PC-3 (cell line): Measurements from ENCODE around the gene SETBP1. TPM values are rescaled to one million over a fixed set of nuclear protein-coding genes. Genes with fewer than 3 reads are reported as not detected.

Source experiments
- ATAC-seq: fragments of 200-7000 bp; cut with Tn5 transposase; 2 replicates; pipeline ENCODE4 v1.9.1; 2020; ENCODE audit warnings: mild to moderate bottlenecking, moderate library complexity
- BruUV-seq: library from RNA; stranded (reverse); fragments of 400-500 nt; replicated peaks from 2 replicates; lab custom pipeline; 2021; lab: Mats Ljungman, UMichigan
- CTCF ChIA-PET: fragments of 300-600 bp; sonication (Branson Sonifier 250); formaldehyde crosslinking; loops from one replicate; lab custom pipeline; 2022; ENCODE audit warnings: antibody characterized with exemption; lab: Charles Lee
- POLR2A ChIA-PET: fragments of 300-600 bp; sonication (Branson Sonifier 250); formaldehyde crosslinking; loops from one replicate; lab custom pipeline; 2022; ENCODE audit warnings: antibody characterized with exemption; ENCODE audit not compliant: unreplicated experiment; lab: Charles Lee
- DNase-seq: peaks from one replicate; pipeline ENCODE4 v3.0.0-alpha.2; 2015
- H2AFZ ChIP-seq: fragments of 300-600 bp; sonication (generic); 2 replicates; pipeline ENCODE4 v1.6.0; 2016; ENCODE audit warnings: antibody characterized with exemption, low read length
- H3F3A ChIP-seq: fragments of 300-600 bp; sonication (generic); one replicate; pipeline ENCODE4 v1.6.0; 2017; ENCODE audit warnings: antibody characterized with exemption, low read length, control low read depth, mild to moderate bottlenecking; ENCODE audit not compliant: unreplicated experiment
- H3K27ac ChIP-seq: fragments of 300-600 bp; sonication (generic); 2 replicates; pipeline ENCODE4 v1.5.1; 2016; ENCODE audit warnings: mild to moderate bottlenecking, low read length
- H3K27me3 ChIP-seq: fragments of 300-600 bp; sonication (generic); 2 replicates; pipeline ENCODE4 v1.6.1; 2016; ENCODE audit warnings: low read length, mixed read lengths
- H3K36me3 ChIP-seq: fragments of 300-600 bp; sonication (generic); 2 replicates; pipeline ENCODE4 v1.6.1; 2016; ENCODE audit warnings: low read depth, mixed run types, low read length, mixed read lengths
- H3K4me1 ChIP-seq: fragments of 300-600 bp; sonication (generic); 2 replicates; pipeline ENCODE4 v1.5.1; 2016; ENCODE audit warnings: low read length; ENCODE audit not compliant: insufficient read depth
- H3K4me2 ChIP-seq: fragments of 300-600 bp; sonication (generic); 2 replicates; pipeline ENCODE4 v1.6.0; 2016; ENCODE audit warnings: low read length
- H3K4me3 ChIP-seq: fragments of 300-600 bp; sonication (generic); 2 replicates; pipeline ENCODE4 v1.5.1; 2016; ENCODE audit warnings: mild to moderate bottlenecking, low read length, mixed read lengths
- H3K79me2 ChIP-seq: fragments of 300-600 bp; sonication (generic); 2 replicates; pipeline ENCODE4 v1.6.1; 2017; ENCODE audit warnings: low read length, mixed read lengths
- H3K9ac ChIP-seq: fragments of 300-600 bp; sonication (generic); 2 replicates; pipeline ENCODE4 v1.6.0; 2016; ENCODE audit warnings: mild to moderate bottlenecking, low read length
- H3K9me2 ChIP-seq: fragments of 300-600 bp; sonication (generic); replicated peaks from 2 replicates; pipeline ENCODE4 v1.6.1; 2016; ENCODE audit warnings: mixed run types, low read length, mixed read lengths
- H3K9me3 ChIP-seq: fragments of 300-600 bp; sonication (generic); 2 replicates; pipeline ENCODE4 v1.6.1; 2016; ENCODE audit warnings: low read length, mixed read lengths
- H4K20me1 ChIP-seq: fragments of 300-600 bp; sonication (generic); 2 replicates; pipeline ENCODE4 v1.6.1; 2016; ENCODE audit warnings: low read length, mixed read lengths
- CTCF ChIP-seq: fragments of 300-600 bp; sonication (generic); conservative IDR thresholded peaks from 2 replicates; pipeline ENCODE4 v1.5.1; 2017; ENCODE audit warnings: antibody characterized with exemption, low read depth, mild to moderate bottlenecking, low read length
- EZH2 ChIP-seq: fragments of 300-600 bp; sonication (generic); IDR thresholded peaks from one replicate; pipeline ENCODE4 v1.6.1; 2017; ENCODE audit warnings: antibody characterized with exemption, mild to moderate bottlenecking, low read length; ENCODE audit not compliant: unreplicated experiment
- EZH2phosphoT487 ChIP-seq: fragments of 300-600 bp; sonication (generic); IDR thresholded peaks from 2 replicates; pipeline ENCODE4 v1.6.1; 2018; ENCODE audit warnings: mild to moderate bottlenecking, antibody characterized with exemption, low read length, borderline replicate concordance
- intact Hi-C: fragments of 100-400 bp; cut with micrococcal nuclease; formaldehyde crosslinking; loops from 2 replicates; pipeline ENCODE4 v1.9.0; 2023
- total RNA-seq: library from RNA; depleted of rRNA; stranded (reverse); fragments of >200 nt; gene quantifications from 2 replicates; pipeline ENCODE4 v1.2.3, GENCODE V29; 2014

The SETBP1 gene
- total RNA-seq, 1 experiment from 2014 or later = 2.3 TPM

DNA sequence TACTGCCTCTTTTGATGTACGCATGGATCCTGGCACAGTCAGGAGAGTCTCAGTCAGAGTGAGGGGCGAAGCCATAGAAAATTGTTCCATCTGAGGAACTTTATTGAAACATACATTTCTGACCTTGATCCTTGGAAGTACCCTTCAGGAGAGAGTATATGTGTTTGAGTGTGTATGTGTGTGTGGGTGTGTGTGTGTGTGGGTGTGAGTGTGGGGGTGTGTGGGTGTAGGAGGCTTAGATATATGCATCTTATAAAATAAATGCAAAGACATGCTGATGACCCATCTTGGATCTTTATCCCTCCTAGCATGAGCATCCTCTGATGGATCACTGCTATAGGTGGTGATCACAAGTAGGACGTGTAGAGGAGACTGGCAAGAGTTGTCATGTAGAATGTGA is 93.5 kb downstream of the SETBP1 start:
- ATAC-seq = no peak
- Histone ChIP-seq H3K27me3 (no peaks in the 10 kb centered on the region), H3K4me3 (no peak overlapping the region), H3K27ac (no peak overlapping the region), H2AFZ (no peak overlapping the region), H3K9ac (no peak overlapping the region), H3K79me2 (no peaks in the 10 kb centered on the region), H4K20me1 (no peaks in the 10 kb centered on the region), H3K9me3 (no peaks in the 10 kb centered on the region), H3K4me2 (no peak overlapping the region), H3F3A (no peaks in the 10 kb centered on the region), H3K9me2 (no peaks in the 10 kb centered on the region), H3K36me3 (no peaks in the 10 kb centered on the region), H3K4me1 (no peaks in the 10 kb centered on the region)
- TF ChIP-seq EZH2phosphoT487 (no peak), EZH2 (no peak), CTCF (no peak)
- intact Hi-C loops = no loop called here
- no TSS peak for BruUV-seq
- DNase-seq = no peak
- CTCF ChIA-PET = no interaction called here
- POLR2A ChIA-PET = no interaction called here

DNA sequence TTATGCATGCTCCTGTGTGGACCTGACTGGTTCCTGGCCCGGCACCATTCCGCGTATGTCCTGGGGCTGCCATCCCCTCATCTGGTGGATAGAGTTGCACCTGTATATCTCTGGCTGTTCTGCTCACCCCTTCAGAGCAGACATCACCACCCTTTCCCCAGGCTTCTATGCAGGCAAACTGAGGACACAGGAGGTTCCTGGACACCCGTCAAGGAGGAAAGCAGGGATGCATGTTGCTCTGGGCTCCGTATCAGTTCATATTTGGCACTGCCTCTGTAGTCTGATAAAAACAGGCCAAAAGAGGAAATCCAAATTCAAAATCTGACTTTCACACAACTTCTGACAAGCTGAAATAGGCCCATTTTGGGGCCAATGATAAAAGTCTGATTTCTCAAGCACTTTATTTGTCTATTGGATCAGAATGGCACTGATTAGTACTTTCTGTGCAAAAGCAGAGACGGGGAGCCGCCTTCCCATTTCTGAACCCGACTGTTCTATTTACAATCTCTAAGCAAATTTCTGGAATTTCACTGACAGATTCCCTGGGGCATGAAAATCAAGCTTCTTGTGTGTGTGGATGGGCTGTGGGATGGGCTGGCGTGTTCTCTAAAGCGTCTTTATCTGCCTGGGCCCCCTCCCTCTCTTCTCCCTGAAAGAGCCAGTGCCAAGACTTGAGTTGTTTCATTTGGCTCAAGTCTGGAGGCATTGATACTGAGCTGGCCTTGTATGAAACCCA is 96.9 kb downstream of the SETBP1 start:
- Histone ChIP-seq H3K9me3 (no peaks in the 10 kb centered on the region), H3K9ac (no peak overlapping the region), H3K9me2 (no peaks in the 10 kb centered on the region), H3K27ac (no peak overlapping the region), H4K20me1 (no peaks in the 10 kb centered on the region), H3K36me3 (no peaks in the 10 kb centered on the region), H3K79me2 (no peaks in the 10 kb centered on the region), H3K4me1 (no peaks in the 10 kb centered on the region), H2AFZ (no peak overlapping the region), H3K4me2 (no peak overlapping the region), H3K4me3 (no peak overlapping the region), H3F3A (no peaks in the 10 kb centered on the region), H3K27me3 (no peaks in the 10 kb centered on the region)
- intact Hi-C loops = no loop called here
- POLR2A ChIA-PET = no interaction called here
- no peak for ATAC-seq
- TF ChIP-seq EZH2phosphoT487 (no peak), CTCF (no peak), EZH2 (no peak)
- no TSS peak for BruUV-seq
- CTCF ChIA-PET = no interaction called here
- DNase-seq = no peak

DNA sequence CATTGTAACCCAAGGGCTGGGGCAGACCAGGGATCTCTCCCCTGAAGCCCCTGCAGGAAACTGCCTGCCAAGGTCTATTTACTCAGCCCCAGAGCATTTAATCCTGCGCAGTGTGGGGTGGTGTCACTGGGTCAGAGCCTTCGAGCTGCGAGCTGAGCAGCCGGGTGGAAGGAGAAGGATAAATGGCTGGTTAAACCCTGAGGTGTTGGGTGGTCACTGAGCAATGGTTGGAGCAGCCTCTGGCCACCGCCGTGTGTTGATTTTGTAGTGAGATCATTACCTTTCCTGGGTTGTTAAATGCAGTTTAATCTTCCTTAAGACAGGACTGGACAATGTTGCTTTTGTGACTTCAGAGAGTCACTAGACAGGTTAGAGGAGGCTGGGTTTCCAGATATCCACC is 98.1 kb downstream of the SETBP1 start:
- no peaks in the 10 kb centered on the region for H3K79me2 ChIP-seq
- H3K36me3 ChIP-seq = no peaks in the 10 kb centered on the region
- no TSS peak for BruUV-seq
- TF ChIP-seq CTCF = no peak
- no peak for TF ChIP-seq EZH2phosphoT487
- no peaks in the 10 kb centered on the region for H3K9me2 ChIP-seq
- no peak for DNase-seq
- H4K20me1 ChIP-seq = no peaks in the 10 kb centered on the region
- no peak overlapping the region for H3K9ac ChIP-seq
- no peaks in the 10 kb centered on the region for H3K27me3 ChIP-seq
- H3K4me3 ChIP-seq = no peak overlapping the region
- H3K9me3 ChIP-seq = no peaks in the 10 kb centered on the region
- intact Hi-C loops = no loop called here
- CTCF ChIA-PET = no interaction called here
- POLR2A ChIA-PET = no interaction called here
- H3F3A ChIP-seq = no peaks in the 10 kb centered on the region
- no peaks in the 10 kb centered on the region for H3K4me1 ChIP-seq
- ATAC-seq = no peak
- H3K4me2 ChIP-seq = no peak overlapping the region
- H3K27ac ChIP-seq = no peak overlapping the region
- no peak overlapping the region for H2AFZ ChIP-seq
